22Rv1 (cell line): ENCODE data around the gene DCC.

Experiments
- ZFX ChIP-seq: fragments of 450-650 bp; IDR thresholded peaks from 2 replicates; pipeline ENCODE4 v1.6.1; 2017; ENCODE audit warnings: antibody characterized with exemption, borderline replicate concordance
- TF ChIP-seq, protein P1 (sequence below): fragments of 450-650 bp; IDR thresholded peaks from 2 replicates; pipeline ENCODE4 v1.5.1; 2017; ENCODE audit warnings: mild to moderate bottlenecking

DNA sequence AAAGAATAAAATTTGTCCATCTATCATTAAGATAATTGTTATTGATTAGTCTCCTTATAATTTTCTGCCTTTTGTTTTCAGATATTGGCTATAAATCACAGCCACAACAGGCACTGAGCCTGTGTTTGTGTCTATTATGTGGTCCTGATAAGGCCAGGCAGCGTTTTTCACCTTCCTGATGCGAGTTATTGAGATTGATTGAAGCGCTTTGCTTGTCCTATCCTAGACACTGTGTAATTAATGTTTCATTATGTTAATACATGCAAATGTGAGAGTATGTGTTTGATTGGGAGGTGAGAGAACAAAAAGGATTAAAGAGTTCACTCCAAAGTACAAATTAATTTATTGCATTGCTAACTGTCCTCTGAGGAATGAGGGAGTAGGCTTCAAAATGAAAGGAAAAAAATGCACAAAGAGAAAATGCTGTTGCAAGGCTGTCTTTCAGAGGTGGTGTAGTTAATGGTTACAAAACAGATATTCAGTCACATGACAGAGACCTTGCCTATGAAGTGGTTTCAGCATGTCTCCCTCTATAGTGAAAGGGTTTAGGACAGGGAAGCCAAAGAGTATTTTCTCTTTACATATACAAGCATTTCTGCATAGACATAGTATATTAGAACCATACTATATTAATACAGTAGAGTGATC lies 391.1 kb downstream of the DCC start:
- TF ChIP-seq, protein P1, sequence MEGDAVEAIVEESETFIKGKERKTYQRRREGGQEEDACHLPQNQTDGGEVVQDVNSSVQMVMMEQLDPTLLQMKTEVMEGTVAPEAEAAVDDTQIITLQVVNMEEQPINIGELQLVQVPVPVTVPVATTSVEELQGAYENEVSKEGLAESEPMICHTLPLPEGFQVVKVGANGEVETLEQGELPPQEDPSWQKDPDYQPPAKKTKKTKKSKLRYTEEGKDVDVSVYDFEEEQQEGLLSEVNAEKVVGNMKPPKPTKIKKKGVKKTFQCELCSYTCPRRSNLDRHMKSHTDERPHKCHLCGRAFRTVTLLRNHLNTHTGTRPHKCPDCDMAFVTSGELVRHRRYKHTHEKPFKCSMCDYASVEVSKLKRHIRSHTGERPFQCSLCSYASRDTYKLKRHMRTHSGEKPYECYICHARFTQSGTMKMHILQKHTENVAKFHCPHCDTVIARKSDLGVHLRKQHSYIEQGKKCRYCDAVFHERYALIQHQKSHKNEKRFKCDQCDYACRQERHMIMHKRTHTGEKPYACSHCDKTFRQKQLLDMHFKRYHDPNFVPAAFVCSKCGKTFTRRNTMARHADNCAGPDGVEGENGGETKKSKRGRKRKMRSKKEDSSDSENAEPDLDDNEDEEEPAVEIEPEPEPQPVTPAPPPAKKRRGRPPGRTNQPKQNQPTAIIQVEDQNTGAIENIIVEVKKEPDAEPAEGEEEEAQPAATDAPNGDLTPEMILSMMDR = no peak
- no peak for TF ChIP-seq ZFX
